GM21825 (cell line): Measurements from ENCODE around the gene KRTAP9-9.
"Not testable (repeated sequence)": the region's sequence is repeated elsewhere in the genome, so short reads cannot be mapped to it uniquely, and the experiment has no call there.

ENCODE experiments used
- ATAC-seq: cut with Tn5 transposase; IDR thresholded peaks from one replicate; pipeline ENCODE4 v1.9.1; 2021; ENCODE audit warnings: mild to moderate bottlenecking, moderate library complexity; ENCODE audit not compliant: unreplicated experiment

Gene KRTAP9-9

DNA sequence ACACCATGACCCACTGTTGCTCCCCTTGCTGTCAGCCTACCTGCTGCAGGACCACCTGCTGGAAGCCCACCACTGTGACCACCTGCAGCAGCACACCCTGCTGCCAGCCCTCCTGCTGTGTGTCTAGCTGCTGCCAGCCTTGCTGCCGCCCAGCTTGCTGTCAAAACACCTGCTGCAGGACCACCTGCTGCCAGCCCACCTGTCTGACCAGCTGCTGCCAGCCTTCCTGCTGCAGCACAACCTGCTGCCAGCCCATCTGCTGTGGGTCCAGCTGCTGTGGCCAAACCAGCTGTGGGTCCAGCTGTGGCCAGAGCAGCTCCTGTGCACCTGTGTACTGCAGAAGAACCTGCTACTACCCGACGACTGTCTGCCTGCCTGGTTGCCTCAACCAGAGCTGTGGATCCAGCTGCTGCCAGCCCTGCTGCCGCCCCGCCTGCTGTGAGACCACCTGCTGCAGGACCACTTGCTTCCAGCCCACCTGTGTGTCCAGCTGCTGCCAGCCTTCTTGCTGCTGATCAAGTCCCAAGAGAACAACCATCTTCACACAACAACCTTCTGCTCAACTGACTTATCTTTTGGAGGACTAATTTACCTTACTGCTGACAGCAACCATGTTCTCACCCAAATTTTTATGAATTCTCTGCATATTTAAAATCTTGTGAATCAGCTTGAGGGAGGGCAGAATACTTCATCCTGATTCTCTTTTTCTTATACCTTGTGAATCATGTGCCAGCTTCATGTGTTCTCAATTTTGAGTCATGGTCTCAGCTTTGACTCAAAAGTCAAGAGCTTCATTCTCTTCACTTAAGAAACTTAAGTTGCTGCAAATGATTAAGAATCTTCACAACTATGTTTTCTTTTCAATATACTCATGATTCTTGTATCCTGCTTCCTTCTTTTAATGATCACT, at the start of gene KRTAP9-9:
Gene KRTAP9-9, plus strand, starts transcription at position 4 of the 910 bp plus-strand sequence.
- not testable (repeated sequence) for ATAC-seq

DNA sequence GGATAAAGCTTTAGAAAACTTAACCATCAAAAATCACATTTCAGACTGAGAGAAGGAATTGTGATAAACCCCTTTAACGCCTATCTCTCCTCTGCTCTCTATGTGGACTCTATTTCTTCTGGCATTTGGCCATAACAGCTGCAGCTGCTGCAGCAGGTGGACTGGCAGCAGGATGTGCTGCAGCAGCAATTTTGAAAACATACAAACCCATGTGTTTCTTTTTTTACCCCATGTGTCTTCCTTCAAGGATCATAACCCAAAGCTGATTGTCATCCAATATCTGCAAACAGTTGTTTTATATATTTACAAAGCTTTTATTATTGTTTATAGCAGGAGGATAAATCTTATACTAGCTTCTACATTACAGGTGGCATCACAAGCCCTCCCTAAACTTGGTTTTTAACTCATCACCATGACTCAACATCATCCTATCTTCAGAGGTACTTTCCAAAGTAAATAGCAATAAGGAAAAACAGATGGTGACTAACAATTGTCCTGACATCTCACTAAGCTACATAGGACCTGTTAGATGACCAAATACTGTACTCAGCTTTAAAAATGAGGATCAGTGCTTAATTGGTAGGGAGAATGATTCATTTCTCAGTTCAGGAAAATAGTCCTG, 43.2 kb upstream of the KRTAP9-9 start:
- ATAC-seq: no peak

DNA sequence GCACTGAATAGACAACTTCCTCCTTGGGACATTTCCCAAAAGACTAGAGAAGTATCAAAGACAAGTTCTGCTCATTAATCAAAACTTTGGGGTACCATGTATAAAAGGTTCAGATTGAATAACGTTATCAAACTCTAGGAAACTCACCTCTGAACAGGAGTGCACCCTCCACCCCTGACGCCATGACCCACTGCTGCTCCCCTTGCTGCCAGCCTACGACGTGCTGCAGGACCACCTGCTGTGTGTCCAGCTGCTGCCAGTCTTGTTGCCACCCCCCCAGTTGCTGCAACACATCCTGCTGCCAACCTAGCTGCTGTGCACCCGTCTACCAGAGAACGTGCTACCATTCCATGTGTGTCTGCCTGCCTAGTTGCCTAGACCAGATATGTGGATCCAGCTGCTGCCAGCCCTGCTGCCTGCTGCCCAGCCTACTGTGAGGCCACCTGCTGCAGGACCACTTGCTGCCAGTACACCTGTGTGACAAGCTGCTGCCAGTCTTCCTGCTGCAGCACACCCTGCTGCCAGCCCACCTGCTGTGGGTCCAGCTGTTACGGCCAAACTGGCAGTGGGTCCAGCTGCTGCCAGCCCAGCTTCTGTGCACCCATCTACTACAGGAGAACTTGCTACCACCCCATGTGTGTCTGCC, 42.5 kb upstream of the KRTAP9-9 start:
- no peak for ATAC-seq

DNA sequence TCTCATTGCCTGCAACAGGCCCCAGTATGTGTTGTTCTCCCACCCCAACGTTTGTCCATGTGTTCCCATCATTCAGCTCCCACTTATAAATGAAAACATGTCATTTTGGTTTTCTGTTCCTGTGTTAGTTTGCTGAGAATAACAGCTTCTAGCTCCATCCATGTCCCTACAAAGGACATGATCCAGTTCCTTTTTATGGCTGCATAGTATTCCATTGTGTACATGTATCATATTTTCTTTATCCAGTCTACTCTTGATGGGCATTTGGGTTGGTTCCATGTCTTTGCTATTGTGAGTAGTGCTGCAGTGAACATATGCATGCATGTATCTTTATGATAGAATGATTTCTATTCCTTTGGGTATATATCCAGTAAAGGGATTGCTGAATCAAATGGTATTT, 39.5 kb upstream of the KRTAP9-9 start:
- ATAC-seq: no peak

DNA sequence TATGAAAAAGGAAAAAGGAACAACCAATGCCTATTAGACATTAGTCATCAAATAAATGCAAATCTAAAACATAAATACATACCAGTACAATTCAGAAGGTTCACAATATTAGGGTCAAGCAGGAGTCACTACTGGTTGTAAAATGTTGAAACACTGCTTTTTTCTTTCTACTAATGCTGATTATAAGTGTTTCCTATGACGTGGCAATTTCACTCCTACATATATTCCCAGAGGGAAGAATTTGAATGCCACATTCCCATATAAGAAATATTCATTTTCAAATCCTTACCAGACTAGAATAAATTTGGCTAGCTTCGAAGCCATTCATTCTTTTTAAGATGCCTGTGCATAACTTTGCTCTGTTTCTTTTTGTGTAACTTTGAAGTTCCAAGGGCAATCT, 31.4 kb upstream of the KRTAP9-9 start:
- ATAC-seq: no peak

DNA sequence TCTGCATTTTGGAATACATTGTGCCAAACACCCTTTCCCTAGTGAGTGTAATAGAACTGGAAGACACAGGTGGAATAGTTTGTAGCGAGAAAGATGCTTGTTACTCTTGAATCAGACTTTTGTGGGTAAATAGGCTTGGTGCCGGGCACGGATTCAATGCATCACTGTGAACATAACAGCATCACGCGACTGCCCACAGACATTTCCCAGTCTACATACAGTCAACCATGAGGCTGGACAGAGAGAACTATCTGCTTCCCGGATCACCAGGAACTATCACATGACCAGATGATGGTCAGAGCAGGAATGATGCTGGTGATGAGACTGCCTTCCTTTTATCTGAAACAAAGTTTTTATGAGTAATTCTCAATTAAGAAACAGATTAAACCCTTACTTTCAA, 29.1 kb upstream of the KRTAP9-9 start:
- no peak for ATAC-seq

DNA sequence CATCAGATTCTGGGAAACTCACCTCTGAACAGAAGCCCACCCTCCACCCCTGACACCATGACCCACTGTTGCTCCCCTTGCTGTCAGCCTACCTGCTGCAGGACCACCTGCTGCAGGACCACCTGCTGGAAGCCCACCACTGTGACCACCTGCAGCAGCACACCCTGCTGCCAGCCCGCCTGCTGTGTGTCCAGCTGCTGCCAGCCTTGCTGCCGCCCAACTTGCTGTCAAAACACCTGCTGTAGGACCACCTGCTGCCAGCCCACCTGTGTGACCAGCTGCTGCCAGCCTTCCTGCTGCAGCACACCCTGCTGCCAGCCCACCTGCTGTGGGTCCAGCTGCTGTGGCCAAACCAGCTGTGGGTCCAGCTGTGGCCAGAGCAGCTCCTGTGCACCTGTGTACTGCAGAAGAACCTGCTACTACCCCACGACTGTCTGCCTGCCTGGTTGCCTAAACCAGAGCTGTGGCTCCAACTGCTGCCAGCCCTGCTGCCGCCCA, 28.5 kb upstream of the KRTAP9-9 start, which contains the start of gene KRTAP9-2:
Gene KRTAP9-2, plus strand, starts transcription at position 51 of the 498 bp plus-strand sequence. Its CDS starts 7 bp downstream, at position 58.
- not testable (repeated sequence) for ATAC-seq

DNA sequence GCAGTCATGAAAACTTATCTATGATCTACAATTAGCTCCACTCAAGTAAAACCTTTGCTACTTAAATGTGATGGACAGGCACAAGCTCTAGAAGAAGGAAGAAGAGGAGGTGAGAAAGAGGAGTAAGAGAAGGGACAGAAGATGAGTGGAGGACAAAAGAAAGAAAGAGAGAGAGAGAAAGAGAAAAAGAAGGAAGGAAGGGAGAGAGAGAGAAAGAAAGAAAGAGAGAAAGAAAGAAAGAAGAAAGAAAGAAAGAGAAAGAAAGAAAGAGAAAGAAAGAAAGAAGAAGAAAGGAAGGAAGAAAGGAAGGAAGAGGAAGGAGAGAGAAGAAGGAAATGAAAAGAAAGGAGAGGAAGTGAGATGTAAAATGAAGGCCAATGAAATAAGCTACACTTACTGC, 25.1 kb upstream of the KRTAP9-9 start:
- no peak for ATAC-seq

DNA sequence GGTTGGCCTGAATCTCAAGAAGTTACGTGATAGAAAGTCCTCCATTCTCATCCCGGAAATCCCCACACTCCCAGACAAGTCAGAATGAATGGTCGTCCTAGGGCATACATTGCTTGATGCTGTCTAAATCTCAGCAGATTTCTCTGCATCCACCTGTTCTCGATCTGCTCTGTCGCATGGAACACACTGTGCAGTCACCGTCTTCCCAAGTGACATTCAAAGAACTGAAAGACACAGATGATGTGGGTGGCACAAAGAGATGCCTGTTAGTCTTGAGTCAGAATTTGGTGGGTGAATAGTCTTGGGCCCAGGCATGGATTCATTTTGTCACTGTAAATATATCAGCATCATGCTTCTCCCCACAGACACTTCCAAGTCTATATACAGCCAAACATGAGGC, 23.5 kb upstream of the KRTAP9-9 start:
- ATAC-seq: no peak

DNA sequence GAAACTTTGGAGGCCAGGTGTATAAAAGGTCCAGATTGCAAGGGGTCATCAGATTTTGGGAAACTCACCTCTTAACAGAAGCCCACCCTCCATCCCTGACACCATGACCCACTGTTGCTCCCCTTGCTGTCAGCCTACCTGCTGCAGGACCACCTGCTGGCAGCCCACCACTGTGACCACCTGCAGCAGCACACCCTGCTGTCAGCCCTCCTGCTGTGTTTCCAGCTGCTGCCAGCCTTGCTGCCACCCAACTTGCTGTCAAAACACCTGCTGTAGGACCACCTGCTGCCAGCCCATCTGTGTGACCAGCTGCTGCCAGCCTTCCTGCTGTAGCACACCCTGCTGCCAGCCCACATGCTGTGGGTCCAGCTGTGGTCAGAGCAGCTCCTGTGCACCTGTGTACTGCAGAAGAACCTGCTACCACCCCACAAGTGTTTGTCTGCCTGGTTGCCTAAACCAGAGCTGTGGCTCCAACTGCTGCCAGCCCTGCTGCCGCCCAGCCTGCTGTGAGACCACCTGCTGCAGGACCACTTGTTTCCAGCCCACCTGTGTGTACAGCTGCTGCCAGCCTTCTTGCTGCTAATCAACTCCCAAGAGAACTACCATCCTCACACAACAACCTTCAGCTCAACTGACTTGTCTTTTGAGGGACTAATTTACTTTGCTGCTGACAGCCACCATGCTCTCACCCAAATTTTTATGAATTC, 22.6 kb upstream of the KRTAP9-9 start, which contains the start of gene KRTAP9-3:
Gene KRTAP9-3, plus strand, starts transcription at position 51 of the 707 bp plus-strand sequence. Its CDS starts 53 bp downstream, at position 104.
- not testable (repeated sequence) for ATAC-seq

DNA sequence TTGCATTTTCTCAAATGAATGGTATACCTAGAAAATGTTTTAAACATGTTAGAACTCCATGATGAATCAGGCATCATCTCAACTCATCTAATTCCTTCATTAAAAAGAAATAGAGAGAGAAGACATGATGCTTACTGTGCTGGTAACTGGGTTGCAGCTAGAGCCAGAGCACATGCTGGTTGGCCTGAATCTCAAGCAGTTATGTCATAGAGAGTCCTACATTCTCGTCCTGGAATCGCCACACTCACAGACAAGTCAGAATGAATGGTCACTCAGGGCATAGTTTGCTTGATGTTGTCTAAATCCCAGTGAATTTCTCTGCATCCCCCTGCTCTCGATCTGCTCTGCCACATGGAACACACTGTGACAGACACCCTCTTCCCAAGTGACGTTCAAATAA, 18.1 kb upstream of the KRTAP9-9 start:
- ATAC-seq: not testable (repeated sequence)

DNA sequence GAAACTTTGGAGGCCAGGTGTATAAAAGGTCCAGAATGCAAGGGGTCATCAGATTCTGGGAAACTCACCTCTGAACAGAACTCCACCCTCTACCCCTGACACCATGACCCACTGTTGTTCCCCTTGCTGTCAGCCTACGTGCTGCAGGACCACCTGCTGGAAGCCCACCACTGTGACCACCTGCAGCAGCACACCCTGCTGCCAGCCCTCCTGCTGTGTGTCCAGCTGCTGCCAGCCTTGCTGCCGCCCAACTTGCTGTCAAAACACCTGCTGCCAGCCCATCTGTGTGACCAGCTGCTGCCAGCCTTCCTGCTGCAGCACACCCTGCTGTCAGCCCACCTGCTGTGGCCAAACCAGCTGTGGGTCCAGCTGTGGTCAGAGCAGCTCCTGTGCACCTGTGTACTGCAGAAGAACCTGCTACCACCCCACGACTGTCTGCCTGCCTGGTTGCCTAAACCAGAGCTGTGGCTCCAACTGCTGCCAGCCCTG, 17.2 kb upstream of the KRTAP9-9 start, which contains the start of gene KRTAP9-8:
Gene KRTAP9-8, plus strand, starts transcription at position 51 of the 489 bp plus-strand sequence. Its CDS starts 53 bp downstream, at position 104.
- not testable (repeated sequence) for ATAC-seq

DNA sequence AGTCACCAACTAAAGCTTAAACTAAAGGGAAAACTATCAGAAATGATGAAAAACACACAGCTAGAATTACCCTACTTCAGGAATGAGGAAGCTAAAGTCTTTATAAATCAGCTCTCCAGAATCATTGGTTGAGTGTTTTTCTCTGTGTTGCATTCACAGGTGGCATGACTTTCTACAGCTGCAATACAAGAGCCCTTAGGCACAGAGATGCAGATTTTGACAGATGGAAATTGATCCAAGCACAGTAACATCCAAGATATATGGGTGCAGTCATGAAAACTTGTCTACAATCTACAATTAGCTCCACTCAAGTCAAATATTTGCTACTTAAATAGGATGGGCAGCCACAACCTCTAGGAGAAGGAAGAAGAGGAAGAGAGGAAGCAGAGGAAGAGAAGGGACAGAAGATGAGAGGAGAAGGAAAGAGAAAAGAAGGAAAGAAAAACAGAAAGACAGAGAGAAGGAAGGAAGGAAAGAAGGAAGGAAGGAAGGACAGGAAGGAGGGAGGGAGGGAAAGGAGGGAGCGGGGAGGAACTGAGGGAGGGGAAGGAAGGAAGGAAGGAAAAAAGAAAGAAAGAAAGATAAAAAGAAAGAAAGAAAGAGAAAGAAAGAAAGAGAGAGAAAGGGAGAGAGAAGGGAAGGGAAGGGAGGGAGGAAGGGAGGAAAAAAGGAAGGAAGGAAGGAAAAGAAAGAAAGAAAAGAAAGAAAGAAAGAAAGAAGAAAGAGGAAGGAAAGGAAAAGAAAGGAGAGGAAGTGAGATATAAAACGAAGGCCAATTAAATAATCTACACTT, 8.0 kb upstream of the KRTAP9-9 start:
- not testable (repeated sequence) for ATAC-seq

DNA sequence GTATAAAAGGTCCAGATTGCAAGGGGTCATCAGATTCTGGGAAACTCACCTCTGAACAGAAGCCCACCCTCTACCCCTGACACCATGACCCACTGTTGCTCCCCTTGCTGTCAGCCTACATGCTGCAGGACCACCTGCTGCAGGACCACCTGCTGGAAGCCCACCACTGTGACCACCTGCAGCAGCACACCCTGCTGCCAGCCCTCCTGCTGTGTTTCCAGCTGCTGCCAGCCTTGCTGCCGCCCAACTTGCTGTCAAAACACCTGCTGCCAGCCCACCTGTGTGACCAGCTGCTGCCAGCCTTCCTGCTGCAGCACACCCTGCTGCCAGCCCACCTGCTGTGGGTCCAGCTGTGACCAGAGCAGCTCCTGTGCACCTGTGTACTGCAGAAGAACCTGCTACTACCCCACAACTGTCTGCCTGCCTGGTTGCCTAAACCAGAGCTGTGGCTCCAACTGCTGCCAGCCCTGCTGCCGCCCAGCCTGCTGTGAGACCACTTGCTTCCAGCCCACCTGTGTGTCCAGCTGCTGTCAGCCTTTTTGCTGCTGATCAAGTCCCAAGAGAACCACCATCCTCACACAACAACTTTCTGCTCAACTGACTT, 5.4 kb upstream of the KRTAP9-9 start, which contains the start of gene KRTAP9-4:
Gene KRTAP9-4, plus strand, starts transcription at position 51 of the 604 bp plus-strand sequence. Its CDS starts 34 bp downstream, at position 85.
- not testable (repeated sequence) for ATAC-seq

DNA sequence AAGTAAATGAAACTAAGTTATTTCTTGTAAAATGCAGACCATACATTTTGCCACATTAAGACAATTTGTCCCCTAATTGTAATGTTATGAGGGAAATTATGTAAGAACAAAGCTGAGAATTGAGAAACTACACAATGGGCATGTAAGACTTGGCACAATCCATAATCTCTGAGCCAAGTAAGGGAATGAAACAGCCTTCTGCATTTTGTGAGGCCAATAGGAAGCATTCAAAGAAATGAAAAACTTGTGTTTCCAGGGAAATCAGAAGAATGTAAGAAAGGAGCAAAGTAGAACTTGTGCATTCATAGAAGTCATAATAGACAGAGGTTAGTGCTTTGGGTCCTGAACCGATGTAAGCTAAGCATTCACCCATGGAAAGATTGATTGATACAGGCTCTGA, 3.9 kb upstream of the KRTAP9-9 start:
- ATAC-seq: no peak

DNA sequence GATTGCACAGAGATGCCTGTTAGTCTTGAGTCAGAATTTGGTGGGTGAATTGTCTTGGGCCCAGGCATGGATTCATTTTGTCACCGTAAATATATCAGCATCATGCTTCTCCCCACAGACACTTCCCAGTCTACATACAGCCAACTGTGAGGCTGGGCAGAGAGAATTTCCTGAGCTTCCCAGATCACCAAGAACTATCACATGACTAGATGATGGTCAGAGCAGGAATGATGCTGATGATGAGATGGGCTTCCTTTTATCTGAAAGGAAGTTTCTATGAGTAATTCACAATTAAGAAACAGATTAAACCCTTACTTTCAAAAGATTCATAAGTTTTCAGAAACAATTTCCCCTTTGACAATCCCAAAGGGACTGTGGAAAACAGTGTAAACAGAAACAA, 323 bp upstream of the KRTAP9-9 start:
- ATAC-seq: no peak

DNA sequence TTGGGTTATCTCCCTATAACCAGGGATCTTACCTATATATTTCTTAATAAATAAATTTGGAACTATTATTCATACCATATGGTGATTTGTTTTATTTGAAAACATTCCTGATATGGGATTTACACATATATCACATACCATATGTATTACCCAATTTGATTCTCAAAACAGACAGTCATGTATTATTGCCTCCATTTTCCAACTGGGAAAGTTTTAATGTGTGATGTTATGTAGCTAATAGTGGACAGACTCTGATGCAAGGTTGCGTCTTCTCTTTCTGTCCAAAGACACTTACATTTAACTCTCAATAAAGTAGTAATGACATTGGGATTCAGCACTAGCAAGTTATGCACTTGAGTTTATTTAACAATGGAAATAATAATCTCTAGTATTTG, 1.1 kb downstream of the KRTAP9-9 start:
- no peak for ATAC-seq

DNA sequence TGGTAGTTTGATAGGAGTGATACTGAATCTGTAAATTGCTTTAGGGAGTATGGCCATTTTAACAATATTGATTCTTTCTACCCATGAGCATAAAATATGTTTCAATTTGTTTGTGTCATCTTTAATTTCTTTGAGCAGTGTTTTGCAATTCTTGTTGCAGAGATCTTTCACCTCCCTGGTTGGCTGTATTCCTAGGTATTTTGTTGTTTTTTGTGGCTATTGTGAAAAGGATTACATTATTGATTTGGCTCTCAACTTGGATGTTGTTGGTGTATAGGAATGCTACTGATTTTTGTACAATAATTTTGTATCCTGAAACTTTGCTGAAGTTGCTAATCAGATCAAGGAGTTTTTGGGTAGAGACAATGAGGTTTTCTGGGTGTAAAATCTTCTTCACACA, 3.2 kb downstream of the KRTAP9-9 start:
- no peak for ATAC-seq

DNA sequence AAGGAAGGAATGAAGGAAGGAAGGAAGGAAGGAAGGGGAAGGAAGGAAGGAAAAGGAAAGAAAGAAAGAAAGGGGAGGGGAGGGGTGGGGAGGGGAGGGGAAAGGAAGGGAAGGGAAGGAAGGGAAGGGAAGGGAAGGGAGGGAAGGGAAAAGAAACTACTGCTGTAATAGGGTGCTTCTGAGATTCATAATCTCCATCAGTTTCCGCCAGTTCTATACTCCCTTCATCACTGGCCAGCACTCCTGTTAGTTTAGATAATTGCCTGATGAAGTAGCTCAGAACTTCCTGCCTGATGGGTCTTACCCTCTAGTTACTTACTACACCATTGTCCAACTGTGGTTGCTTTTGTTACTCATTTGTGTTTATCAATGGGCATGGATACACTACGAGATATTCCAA, 8.0 kb downstream of the KRTAP9-9 start:
- no peak for ATAC-seq
